ENCODE data around the gene BRPF1. TPM values are rescaled to one million over a fixed set of nuclear protein-coding genes. Genes with fewer than 3 reads are reported as not detected.

BRPF1 gene
- total and polyA plus RNA-seq, 2 experiments from 2014 or later: 10.4 to 18.3 TPM

DNA sequence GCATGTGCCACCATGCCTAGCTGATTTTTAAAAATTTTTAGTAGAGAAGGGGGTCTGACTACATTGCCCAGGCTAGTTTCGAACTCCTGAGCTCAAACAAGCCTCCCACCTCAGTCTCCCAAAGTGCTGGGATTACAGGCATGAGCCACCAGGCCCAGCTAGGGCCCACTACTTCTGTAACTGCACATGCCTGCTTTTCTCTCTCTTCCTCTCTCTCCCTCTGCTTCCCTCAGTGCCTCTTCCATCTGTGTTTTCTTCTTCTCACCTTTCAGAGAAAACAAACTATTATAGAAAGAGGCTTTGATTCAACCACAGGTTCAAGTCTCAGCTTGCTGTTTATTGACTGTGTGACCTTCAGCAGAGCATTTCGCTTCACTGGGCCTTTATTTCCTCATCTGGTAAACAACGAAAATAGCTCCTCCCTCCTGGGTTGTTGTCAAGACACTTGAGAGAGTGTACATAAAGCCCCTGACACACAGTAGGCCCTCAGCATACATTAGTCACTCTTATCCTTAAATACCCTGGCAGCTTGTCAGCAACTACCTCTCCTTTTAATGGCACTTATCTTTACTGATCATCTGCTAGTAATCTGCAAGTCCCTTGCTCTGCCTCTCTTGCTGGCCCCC is 50.6 kb downstream of the BRPF1 start:
- Histone ChIP-seq H3K27me3 (replicated peaks; ENCODE audit: insufficient read depth) (no peaks in the 10 kb centered on the region), H3K9me3 (ENCODE audit: low read depth) (no peaks in the 10 kb centered on the region), H3K27ac (no peak overlapping the region), H3K36me3 (ENCODE audit: low read depth) (peaks cover 31% of the 10 kb centered on the region), H3K79me2 (ENCODE audit: insufficient read depth) (no peaks in the 10 kb centered on the region), H3K9me2 (ENCODE audit: insufficient read depth) (no peaks in the 10 kb centered on the region), H4K20me1 (ENCODE audit: insufficient read depth) (no peaks in the 10 kb centered on the region), H3K9ac (no peak overlapping the region), H3K4me3 (no peak overlapping the region), H3F3A (ENCODE audit: insufficient read depth) (peaks cover 37% of the 10 kb centered on the region), H3K4me2 (ENCODE audit: unreplicated experiment) (no peak overlapping the region), H2AFZ (no peak overlapping the region), H3K4me1 (ENCODE audit: insufficient read depth) (peaks cover 21% of the 10 kb centered on the region)
- in situ Hi-C loops (cut with MboI): no loop called here
- WGBS, 2 experiments (ENCODE audit: low coverage in 1 of 2, low lambda C conversion rate in 2 of 2, missing lambda C conversion rate in 2 of 2): 80 to 81% methylated on average over 3 of the region's 3 CpGs
- TF ChIP-seq EZH2 (IDR thresholded peaks at IDR 0.05; ENCODE audit: insufficient read depth, poor library complexity, severe bottlenecking): no peak
- TF ChIP-seq EZH2phosphoT487 (IDR thresholded peaks at IDR 0.05; ENCODE audit: insufficient read depth, low read depth): no peak
- DNase-seq: no peak

GRCh38 chr3:9782770-9783169 is 51.2 kb downstream of the BRPF1 start:
- 0 out of 2 replicates have a peak, but pooled peaks cover 5% of the 10 kb centered on the region for H3K79me2 ChIP-seq (ENCODE audit: insufficient read depth)
- H3K4me1 ChIP-seq (ENCODE audit: insufficient read depth): peaks cover 14% of the 10 kb centered on the region
- H3F3A ChIP-seq (ENCODE audit: insufficient read depth): peaks cover 30% of the 10 kb centered on the region
- H3K4me3 ChIP-seq: no peak overlapping the region
- H2AFZ ChIP-seq: no peak overlapping the region
- H3K27ac ChIP-seq: no peak overlapping the region
- DNase-seq: no peak
- in situ Hi-C loops (cut with MboI): no loop called here
- no peak overlapping the region for H3K9ac ChIP-seq
- H3K27me3 ChIP-seq (replicated peaks; ENCODE audit: insufficient read depth): no peaks in the 10 kb centered on the region
- no peaks in the 10 kb centered on the region for H4K20me1 ChIP-seq (ENCODE audit: insufficient read depth)
- H3K4me2 ChIP-seq (ENCODE audit: unreplicated experiment): no peak overlapping the region
- 60 to 63% methylated on average over 3 of the region's 3 CpGs for WGBS, 2 experiments (ENCODE audit: low coverage in 1 of 2, low lambda C conversion rate in 2 of 2, missing lambda C conversion rate in 2 of 2)
- H3K36me3 ChIP-seq (ENCODE audit: low read depth): peaks cover 35% of the 10 kb centered on the region
- no peak for TF ChIP-seq EZH2 (IDR thresholded peaks at IDR 0.05; ENCODE audit: insufficient read depth, poor library complexity, severe bottlenecking)
- no peak for TF ChIP-seq EZH2phosphoT487 (IDR thresholded peaks at IDR 0.05; ENCODE audit: insufficient read depth, low read depth)
- no peaks in the 10 kb centered on the region for H3K9me3 ChIP-seq (ENCODE audit: low read depth)
- H3K9me2 ChIP-seq (ENCODE audit: insufficient read depth): no peaks in the 10 kb centered on the region

GRCh38 chr3:9783954-9784353 is 52.4 kb downstream of the BRPF1 start:
- H3K4me2 ChIP-seq (ENCODE audit: unreplicated experiment): no peak overlapping the region
- no peaks in the 10 kb centered on the region for H3K27me3 ChIP-seq (replicated peaks; ENCODE audit: insufficient read depth)
- H3K36me3 ChIP-seq (ENCODE audit: low read depth): peaks cover 39% of the 10 kb centered on the region
- no peak for DNase-seq
- H4K20me1 ChIP-seq (ENCODE audit: insufficient read depth): no peaks in the 10 kb centered on the region
- WGBS, 2 experiments (ENCODE audit: low coverage in 1 of 2, low lambda C conversion rate in 2 of 2, missing lambda C conversion rate in 2 of 2): 89 to 91% methylated on average over 14 of the region's 14 CpGs
- no peak overlapping the region for H3K4me3 ChIP-seq
- H3F3A ChIP-seq (ENCODE audit: insufficient read depth): peaks cover 18% of the 10 kb centered on the region
- TF ChIP-seq EZH2 (IDR thresholded peaks at IDR 0.05; ENCODE audit: insufficient read depth, poor library complexity, severe bottlenecking): no peak
- TF ChIP-seq EZH2phosphoT487 (IDR thresholded peaks at IDR 0.05; ENCODE audit: insufficient read depth, low read depth): no peak
- no peaks in the 10 kb centered on the region for H3K9me2 ChIP-seq (ENCODE audit: insufficient read depth)
- 0 out of 2 replicates have a peak, but pooled peaks cover 5% of the 10 kb centered on the region for H3K79me2 ChIP-seq (ENCODE audit: insufficient read depth)
- H3K27ac ChIP-seq: no peak overlapping the region
- H3K4me1 ChIP-seq (ENCODE audit: insufficient read depth): peaks cover 4% of the 10 kb centered on the region
- no peaks in the 10 kb centered on the region for H3K9me3 ChIP-seq (ENCODE audit: low read depth)
- H2AFZ ChIP-seq: no peak overlapping the region
- in situ Hi-C loops (cut with MboI): no loop called here
- H3K9ac ChIP-seq: no peak overlapping the region

DNA sequence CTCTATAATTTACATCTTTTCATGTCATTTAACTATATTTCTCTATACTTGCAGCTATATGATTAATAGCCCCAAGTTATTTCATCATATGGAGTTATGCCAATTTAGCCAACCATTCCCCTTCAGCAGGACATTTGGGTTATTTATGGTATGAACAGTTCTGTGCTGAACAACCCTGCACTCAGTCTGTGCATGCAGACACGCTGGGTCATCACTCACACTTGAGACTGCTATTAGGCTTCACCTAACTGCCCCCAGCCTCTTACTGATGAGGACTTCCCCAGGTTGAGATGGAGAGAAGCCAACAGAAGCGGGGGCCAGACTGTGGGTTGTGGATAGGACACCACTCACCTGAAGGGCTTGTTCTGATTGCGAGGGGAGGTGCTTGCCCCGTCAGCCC is 53.4 kb downstream of the BRPF1 start:
- no peak overlapping the region for H2AFZ ChIP-seq
- H4K20me1 ChIP-seq (ENCODE audit: insufficient read depth): no peaks in the 10 kb centered on the region
- DNase-seq: no peak
- in situ Hi-C loops (cut with MboI): no loop called here
- WGBS, 2 experiments (ENCODE audit: low coverage in 1 of 2, low lambda C conversion rate in 2 of 2, missing lambda C conversion rate in 2 of 2): 94 to 98% methylated on average over 4 of the region's 4 CpGs
- peaks cover 40% of the 10 kb centered on the region for H3K36me3 ChIP-seq (ENCODE audit: low read depth)
- no peaks in the 10 kb centered on the region for H3K9me3 ChIP-seq (ENCODE audit: low read depth)
- H3K4me1 ChIP-seq (ENCODE audit: insufficient read depth): no peaks in the 10 kb centered on the region
- no peaks in the 10 kb centered on the region for H3K9me2 ChIP-seq (ENCODE audit: insufficient read depth)
- no peaks in the 10 kb centered on the region for H3K27me3 ChIP-seq (replicated peaks; ENCODE audit: insufficient read depth)
- no peak overlapping the region for H3K27ac ChIP-seq
- H3K9ac ChIP-seq: no peak overlapping the region
- H3F3A ChIP-seq (ENCODE audit: insufficient read depth): peaks cover 8% of the 10 kb centered on the region
- no peak overlapping the region for H3K4me3 ChIP-seq
- no peak overlapping the region for H3K4me2 ChIP-seq (ENCODE audit: unreplicated experiment)
- TF ChIP-seq EZH2 (IDR thresholded peaks at IDR 0.05; ENCODE audit: insufficient read depth, poor library complexity, severe bottlenecking) (no peak), EZH2phosphoT487 (IDR thresholded peaks at IDR 0.05; ENCODE audit: insufficient read depth, low read depth) (no peak)
- H3K79me2 ChIP-seq (ENCODE audit: insufficient read depth): 0 out of 2 replicates have a peak, but pooled peaks cover 6% of the 10 kb centered on the region

All from GM23248 (cell line).